Stimulated activated CD4-positive, alpha-beta T cell treated with anti-CD3 and anti-CD28 coated beads, Interleukin-2, amount 100 ng/mL, for 24 hours (primary cell): ENCODE measurements around the gene C4B.
A peak's percentile ranks its signal among the peaks of the same experiment; 100 is the strongest.
"Not testable (repeated sequence)": the region's sequence is repeated elsewhere in the genome, so short reads cannot be mapped to it uniquely, and the experiment has no call there.

Source experiments
- DNase-seq, 2 donors: peaks; one replicate each; pipeline ENCODE4 v3.0.0-alpha.2; 2020

C4B gene

GRCh38 chr6:32014547-32014946 lies at the start of gene C4B:
TSS of gene C4B (plus strand) at chr6:32014795. CDS start at chr6:32014846, 51 bp downstream.
- DNase-seq: not testable (repeated sequence)

GRCh38 chr6:31965700-31966099 lies 48.9 kb upstream of the C4B start:
- DNase-seq: no peak

GRCh38 chr6:31966506-31966905 lies 48.1 kb upstream of the C4B start:
- no peak for DNase-seq

GRCh38 chr6:31966997-31967925 lies 47.3 kb upstream of the C4B start:
- no peak for DNase-seq

- DNase-seq: no peak
These were observed 46.7 kb upstream of the C4B start for GRCh38 chr6:31967926-31968320.

GRCh38 chr6:31968326-31968725 lies 46.3 kb upstream of the C4B start:
- no peak for DNase-seq

- DNase-seq: no peak
These were observed 45.5 kb upstream of the C4B start for GRCh38 chr6:31968791-31969711.

- no peak for DNase-seq
These were observed 44.6 kb upstream of the C4B start for GRCh38 chr6:31969712-31970603.

- no peak for DNase-seq
These were observed 43.9 kb upstream of the C4B start for GRCh38 chr6:31970604-31971271.

- DNase-seq: peak in 1 of 2 donors; percentile 27
These were observed 43.2 kb upstream of the C4B start for GRCh38 chr6:31971279-31971992.

- DNase-seq: peak; percentile 94 to 98
These were observed 42.4 kb upstream of the C4B start, which contains the start of gene DXO for GRCh38 chr6:31971993-31972708. TSS of gene DXO (minus strand) at chr6:31972138. CDS start at chr6:31971675, 463 bp downstream.

- peak in 1 of 2 donors; percentile 19 for DNase-seq
These were observed 41.8 kb upstream of the C4B start for GRCh38 chr6:31972709-31973350.

GRCh38 chr6:31976065-31976464 lies 38.5 kb upstream of the C4B start:
- not testable (repeated sequence) for DNase-seq

GRCh38 chr6:31977816-31978431 lies 36.7 kb upstream of the C4B start:
- DNase-seq: no peak

GRCh38 chr6:31978831-31979230 lies 35.8 kb upstream of the C4B start:
- no peak for DNase-seq

GRCh38 chr6:31979238-31979898 lies 35.2 kb upstream of the C4B start:
- DNase-seq: no peak

- not testable (repeated sequence) for DNase-seq
These were observed 34.3 kb upstream of the C4B start for GRCh38 chr6:31980195-31980876.

- not testable (repeated sequence) for DNase-seq
These were observed 33.6 kb upstream of the C4B start for GRCh38 chr6:31980998-31981397.
